Small intestine (tissue), 7 donors: Measurements from ENCODE around the gene IFT122. TPM values are rescaled to one million over a fixed set of nuclear protein-coding genes. Genes with fewer than 3 reads are reported as not detected.

Experiments used
- DNase-seq, 2 donors: peaks; one replicate each; pipeline versions ENCODE4 v3.0.0 to v3.0.0-alpha.2; 2013
- FAIRE-seq: peaks from 2 replicates; lab custom pipeline; 2012; peaks lifted over from hg19 to GRCh38; lab: Jason Lieb, UNC
- H3K27ac ChIP-seq, 3 donors: one replicate each; pipeline ENCODE4 v1.5.1; 2013; ENCODE audit warnings: low read length in 2 of 3, mild to moderate bottlenecking in 2 of 3, control low read depth in 1 of 3, inconsistent platforms in 1 of 3, low read depth in 1 of 3, moderate library complexity in 1 of 3
- H3K27me3 ChIP-seq, 3 donors: one replicate each; pipeline ENCODE4 v1.6.1; 2013; ENCODE audit warnings: low read length in 3 of 3, inconsistent platforms in 1 of 3; ENCODE audit not compliant: control insufficient read depth in 3 of 3, insufficient read depth in 3 of 3
- H3K36me3 ChIP-seq, 3 donors: one replicate each; pipeline ENCODE4 v1.6.1; 2013; ENCODE audit warnings: low read length in 3 of 3, inconsistent platforms in 1 of 3, low read depth in 1 of 3, mild to moderate bottlenecking in 1 of 3, moderate library complexity in 1 of 3; ENCODE audit not compliant: control insufficient read depth in 3 of 3, insufficient read depth in 2 of 3
- H3K4me1 ChIP-seq, 3 donors: one replicate each; pipeline ENCODE4 v1.6.1; 2013; ENCODE audit warnings: low read length in 2 of 3, inconsistent platforms in 1 of 3, low read depth in 1 of 3, mild to moderate bottlenecking in 1 of 3, moderate library complexity in 1 of 3; ENCODE audit not compliant: control insufficient read depth in 3 of 3, insufficient read depth in 2 of 3
- H3K4me3 ChIP-seq, 3 donors: one replicate each; pipeline ENCODE4 v1.5.1; 2013; ENCODE audit warnings: low read length in 3 of 3, control low read depth in 1 of 3, inconsistent platforms in 1 of 3, low read depth in 1 of 3, mild to moderate bottlenecking in 1 of 3, moderate library complexity in 1 of 3
- H3K9me3 ChIP-seq, 2 donors: one replicate each; pipeline ENCODE4 v1.6.1; 2013; ENCODE audit warnings: low read depth in 1 of 2, low read length in 1 of 2; ENCODE audit not compliant: control insufficient read depth in 2 of 2, insufficient read depth in 1 of 2
- WGBS, 3 donors: extraction: QIAGEN DNeasy Blood & Tissue Kit; methylation state at CpG; one replicate each; pipeline ENCODE4 v1.1.7; 2013; 5-methylcytosine and 5-hydroxymethylcytosine counted together
- polyA plus RNA-seq, 4 donors: library from polyadenylated mRNA; stranded (reverse) in 3 of 4; unstranded in 1 of 4; fragments of 200-250 nt in 3 of 4; fragments of 120-200 nt in 1 of 4; gene quantifications; one replicate each; pipeline versions ENCODE4 v1.2.1 to v1.2.3, GENCODE V29; 2013
- donor health status: healthy with polysubstance abuse.
- donor health status: control.
- donor health status: control.
- donor health status: Bipolar disorder and iron deficiency.
- donor health status: healthy.

The IFT122 gene
- polyA plus RNA-seq, 4 donors, result 5.1 to 31.9 (median 9.1) TPM

- no peaks in the 10 kb centered on the region for H3K9me3 ChIP-seq
- peak in 1 of 2 donors; percentile 49 for DNase-seq
- H3K4me3 ChIP-seq, result peak overlapping the region; percentile 52 to 96 (median 79)
- H3K4me1 ChIP-seq, result peaks cover 3 to 10% (median 8%) of the 10 kb centered on the region in 3 donors
- FAIRE-seq, result no peak
- no peaks in the 10 kb centered on the region for H3K27me3 ChIP-seq
- peaks cover 2 to 7% (median 7%) of the 10 kb centered on the region in 3 donors for H3K36me3 ChIP-seq
- peak overlapping the region; percentile 79 to 86 (median 79) for H3K27ac ChIP-seq
- 0 to 1% (median 0%) methylated on average over 16 to 17 of the region's 17 CpGs for WGBS, 3 donors
These were observed 703 bp upstream of the IFT122 start for GRCh38 chr3:129439226-129439816.

DNA sequence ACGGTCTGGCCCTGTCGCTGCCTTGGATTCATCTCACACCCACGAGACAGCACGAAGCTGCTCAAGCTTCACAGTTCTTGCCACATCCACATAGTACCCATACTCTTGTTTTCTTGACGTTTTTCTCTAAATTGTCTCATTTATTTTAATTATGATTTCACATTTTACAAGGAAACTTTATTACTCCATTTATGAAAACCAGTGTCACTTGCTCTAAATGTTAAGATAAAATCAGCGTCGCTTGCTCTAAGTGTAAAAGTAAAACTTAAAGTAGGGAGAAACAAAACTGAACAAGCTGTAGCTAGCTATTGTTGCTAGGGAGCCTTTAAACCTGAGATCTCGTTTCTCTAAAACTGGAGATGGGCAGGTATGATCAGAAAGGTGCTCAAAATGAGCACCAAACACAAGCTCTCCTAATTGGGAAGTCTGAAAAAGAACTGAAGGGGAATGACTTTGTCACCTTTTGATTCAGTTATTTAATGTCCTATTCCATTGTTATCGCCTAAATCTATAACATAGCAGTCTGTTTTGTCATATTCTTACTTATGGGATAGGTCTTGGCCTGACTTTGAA, 680 bp downstream of the IFT122 start:
- DNase-seq, result no peak
- H3K4me1 ChIP-seq, result peaks cover 3 to 10% (median 8%) of the 10 kb centered on the region in 3 donors
- WGBS, 3 donors, result 4 to 7% (median 6%) methylated on average over 9 of the region's 9 CpGs

GRCh38 chr3:129441215-129441614, 1.2 kb downstream of the IFT122 start:
- peaks cover 0 to 7% (median 4%) of the 10 kb centered on the region in 3 donors for H3K36me3 ChIP-seq
- FAIRE-seq (no peak), DNase-seq (no peak)
- H3K4me3 ChIP-seq, result peak overlapping the region in 2 of 3 donors; percentile 26 to 96
- 32 to 43% (median 37%) methylated on average over 9 of the region's 9 CpGs for WGBS, 3 donors
- H3K27ac ChIP-seq, result peak overlapping the region; percentile 79 to 92 (median 89)
- H3K9me3 ChIP-seq, result no peaks in the 10 kb centered on the region
- H3K27me3 ChIP-seq, result no peaks in the 10 kb centered on the region
- peaks cover 3 to 10% (median 6%) of the 10 kb centered on the region in 3 donors for H3K4me1 ChIP-seq

More for the DNA sequence above, 680 bp downstream of the IFT122 start:
- peaks cover 2 to 7% (median 7%) of the 10 kb centered on the region in 3 donors for H3K36me3 ChIP-seq
- no peaks in the 10 kb centered on the region for H3K27me3 ChIP-seq
- H3K9me3 ChIP-seq, result no peaks in the 10 kb centered on the region
- peak overlapping the region; percentile 79 to 92 (median 89) for H3K27ac ChIP-seq
- FAIRE-seq, result no peak
- H3K4me3 ChIP-seq, result peak overlapping the region; percentile 54 to 96 (median 79)

DNA sequence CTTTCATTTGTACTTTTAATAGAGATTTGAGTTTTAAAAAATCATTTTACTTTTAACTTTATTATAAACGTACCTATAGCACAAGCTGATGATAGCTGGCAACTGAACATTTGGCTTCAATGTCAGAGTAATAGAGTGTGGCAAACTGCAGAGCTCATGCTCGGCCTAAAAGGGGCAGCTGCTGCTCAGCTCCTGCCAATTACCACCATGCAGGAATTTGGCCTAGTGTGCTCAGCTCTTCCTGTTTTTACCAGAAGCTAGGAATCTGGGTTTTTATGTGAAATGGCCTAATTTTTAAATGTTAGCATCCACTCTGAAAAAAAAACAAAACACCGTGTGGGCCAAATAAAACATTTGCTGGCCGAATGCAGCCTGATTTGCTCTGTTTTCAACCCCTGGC, 1.8 kb downstream of the IFT122 start:
- no peak for FAIRE-seq
- Histone ChIP-seq H3K4me3 (no peak overlapping the region), H3K27ac (peak overlapping the region in 1 of 3 donors; percentile 3), H3K36me3 (peaks cover 0 to 5% (median 4%) of the 10 kb centered on the region in 3 donors), H3K27me3 (no peaks in the 10 kb centered on the region), H3K4me1 (peaks cover 3 to 10% (median 6%) of the 10 kb centered on the region in 3 donors), H3K9me3 (no peaks in the 10 kb centered on the region)
- DNase-seq, result no peak
- 38 to 69% (median 61%) methylated on average over 4 of the region's 4 CpGs for WGBS, 3 donors

DNA sequence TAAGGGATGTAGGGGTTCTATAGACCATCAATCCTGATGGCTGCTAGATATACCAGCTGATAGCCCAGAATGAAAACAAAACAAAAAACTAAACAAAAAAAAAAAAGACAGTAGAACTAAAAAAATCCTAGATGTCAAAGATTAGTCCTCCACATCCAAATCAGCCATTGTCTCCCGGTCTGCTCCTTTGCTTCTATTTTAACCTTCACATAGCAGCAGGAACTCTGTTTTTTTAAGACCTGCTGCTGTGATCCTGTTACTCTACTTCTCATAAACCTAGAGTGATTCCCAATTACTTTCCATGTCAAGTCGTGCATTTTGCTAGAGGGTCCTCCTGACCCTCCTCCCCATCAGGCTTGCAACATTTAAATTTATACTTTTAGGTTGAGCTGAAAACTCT, 2.5 kb downstream of the IFT122 start:
- no peak for DNase-seq
- 68 to 93% (median 79%) methylated on average over 2 of the region's 2 CpGs for WGBS, 3 donors
- peaks cover 3 to 15% (median 6%) of the 10 kb centered on the region in 3 donors for H3K4me1 ChIP-seq
- no peak for FAIRE-seq
- peaks cover 0 to 2% (median 2%) of the 10 kb centered on the region in 3 donors for H3K36me3 ChIP-seq
- H3K27ac ChIP-seq, result no peak overlapping the region
- no peak overlapping the region for H3K4me3 ChIP-seq
- H3K27me3 ChIP-seq, result no peaks in the 10 kb centered on the region
- no peaks in the 10 kb centered on the region for H3K9me3 ChIP-seq

DNA sequence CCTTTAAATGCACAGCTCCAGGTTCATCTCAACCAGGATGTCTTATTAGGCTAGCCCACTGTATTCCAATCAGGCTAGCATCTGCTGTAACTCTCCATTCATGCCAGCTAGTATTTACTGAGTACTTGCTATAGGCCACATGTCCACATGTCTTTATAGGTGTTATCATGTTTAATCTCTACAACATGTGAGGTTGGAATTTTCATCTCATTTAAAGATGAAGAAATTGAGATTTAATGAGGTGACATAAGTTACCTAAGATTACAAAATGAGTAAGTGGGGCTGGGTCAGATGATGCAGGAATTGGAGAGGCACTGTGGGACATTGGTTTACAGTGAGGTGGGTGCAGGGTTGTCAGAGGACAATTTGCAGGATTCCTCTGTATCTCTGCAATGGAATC, 2.9 kb downstream of the IFT122 start:
- Histone ChIP-seq H3K36me3 (no peaks in the 10 kb centered on the region), H3K27me3 (no peaks in the 10 kb centered on the region), H3K27ac (no peak overlapping the region), H3K4me1 (peaks cover 3 to 15% (median 6%) of the 10 kb centered on the region in 3 donors), H3K4me3 (no peak overlapping the region), H3K9me3 (no peaks in the 10 kb centered on the region)
- DNase-seq, result no peak
- FAIRE-seq, result no peak

GRCh38 chr3:129445471-129445870, 5.4 kb downstream of the IFT122 start:
- DNase-seq (peak in 1 of 2 donors; percentile 82), FAIRE-seq (no peak)
- Histone ChIP-seq H3K4me1 (peaks cover 3 to 15% (median 3%) of the 10 kb centered on the region in 3 donors), H3K36me3 (no peaks in the 10 kb centered on the region), H3K27ac (no peak overlapping the region), H3K4me3 (no peak overlapping the region), H3K9me3 (no peaks in the 10 kb centered on the region), H3K27me3 (no peaks in the 10 kb centered on the region)
- WGBS, 3 donors, result 34 to 77% (median 48%) methylated on average over 3 of the region's 3 CpGs

GRCh38 chr3:129446926-129447325, 6.9 kb downstream of the IFT122 start:
- Histone ChIP-seq H3K4me3 (no peak overlapping the region), H3K27me3 (no peaks in the 10 kb centered on the region), H3K9me3 (no peaks in the 10 kb centered on the region), H3K27ac (no peak overlapping the region), H3K4me1 (peaks cover 0 to 6% (median 0%) of the 10 kb centered on the region in 3 donors), H3K36me3 (peaks cover 0 to 4% (median 0%) of the 10 kb centered on the region in 3 donors)
- WGBS, 3 donors, result 64 to 89% (median 70%) methylated on average over 1 of the region's 1 CpG
- FAIRE-seq (no peak), DNase-seq (no peak)
